HCT116 (cell line): ENCODE results near the gene RPN1. TPM values are rescaled to one million over a fixed set of nuclear protein-coding genes. Genes with fewer than 3 reads are reported as not detected.

ENCODE experiments used
- ATAC-seq: fragments of 200-7000 bp; cut with Tn5 transposase; 2 replicates; pipeline ENCODE4 v1.9.1; 2020; ENCODE audit warnings: mild to moderate bottlenecking, moderate library complexity
- BruUV-seq: library from RNA; stranded (reverse); fragments of 400-500 nt; replicated peaks from 2 replicates; lab custom pipeline; 2021; lab: Mats Ljungman, UMichigan
- CTCF ChIA-PET: fragments of 300-600 bp; sonication (Branson Sonifier 250); formaldehyde crosslinking; loops from one replicate; lab custom pipeline; 2021; ENCODE audit warnings: antibody characterized with exemption; lab: Charles Lee
- POLR2A ChIA-PET: fragments of 300-600, 350-600 bp; sonication (Branson Sonifier 250); formaldehyde crosslinking; loops from one replicate; lab custom pipeline; 2021; ENCODE audit warnings: antibody characterized with exemption; lab: Charles Lee
- RAD21 ChIA-PET, 2 experiments: fragments of 300-600 bp; sonication (Branson Sonifier 250); formaldehyde crosslinking; loops; one replicate each; lab custom pipeline; 2023; ENCODE audit warnings: low total read pairs in 2 of 2; ENCODE audit not compliant: uncharacterized antibody in 2 of 2, unreplicated experiment in 2 of 2, low non-redundant PET in 1 of 2; lab: Charles Lee
- DNase-seq: peaks from one replicate; pipeline ENCODE4 v3.0.0-alpha.2; 2010; ENCODE audit warnings: low read depth, low spot score
- H2AFZ ChIP-seq: fragments of 200-600 bp; shearing (Covaris generic), sonication (generic); 2 replicates; pipeline ENCODE4 v1.6.1; 2017; ENCODE audit warnings: low read depth, mixed run types, mixed read lengths, antibody characterized with exemption, low read length; ENCODE audit not compliant: poor library complexity, severe bottlenecking
- H3K27ac ChIP-seq: 2 replicates; pipeline ENCODE4 v1.5.1; 2012; ENCODE audit warnings: low read depth, low read length
- H3K27me3 ChIP-seq: fragments of 200-600 bp; sonication (generic); 2 replicates; pipeline ENCODE4 v1.6.1; 2016; ENCODE audit warnings: mixed run types, low read length, mixed read lengths; ENCODE audit not compliant: insufficient read depth
- H3K36me3 ChIP-seq, 2 experiments: fragments of 200-500 bp in 1 of 2; fragments of 200-600 bp in 1 of 2; sonication (Bioruptor generic) in 1 of 2; sonication (generic) in 1 of 2; 2 replicates each; pipeline versions ENCODE4 v1.5.1 to v1.6.1; 2014 to 2016; ENCODE audit warnings: low read length in 2 of 2, inconsistent platforms in 1 of 2, mixed read lengths in 1 of 2, mixed run types in 1 of 2; ENCODE audit not compliant: insufficient read depth in 2 of 2, control insufficient read depth in 1 of 2
- H3K4me1 ChIP-seq, 2 experiments: fragments of 200-600 bp in 1 of 2; sonication (generic) in 1 of 2; 2 replicates each; pipeline versions ENCODE4 v1.5.1 to v1.6.1; 2012 to 2017; ENCODE audit warnings: low read length in 2 of 2, inconsistent platforms in 1 of 2, mild to moderate bottlenecking in 1 of 2, mixed read lengths in 1 of 2, mixed run types in 1 of 2, moderate library complexity in 1 of 2; ENCODE audit not compliant: insufficient read depth in 2 of 2, control insufficient read depth in 1 of 2
- H3K4me2 ChIP-seq: fragments of 200-600 bp; sonication (generic); 2 replicates; pipeline ENCODE4 v1.6.1; 2017; ENCODE audit warnings: mixed run types, low read length, mixed read lengths
- H3K4me3 ChIP-seq, 2 experiments: fragments of 200-600 bp in 1 of 2; sonication (generic) in 1 of 2; replicated peaks in 1 of 2; 2 replicates each; pipeline ENCODE4 v1.5.1; 2011 to 2016; ENCODE audit warnings: low read length in 2 of 2, control low read depth in 1 of 2, low read depth in 1 of 2, mild to moderate bottlenecking in 1 of 2, mixed read lengths in 1 of 2, mixed run types in 1 of 2
- H3K79me2 ChIP-seq: fragments of 200-600 bp; sonication (generic); 2 replicates; pipeline ENCODE4 v1.6.1; 2017; ENCODE audit warnings: mild to moderate bottlenecking, mixed run types, low read length, moderate library complexity, mixed read lengths; ENCODE audit not compliant: insufficient read depth
- H3K9ac ChIP-seq: fragments of 200-600 bp; sonication (generic); 2 replicates; pipeline ENCODE4 v1.6.1; 2016; ENCODE audit warnings: low read length, mixed read lengths
- H3K9me2 ChIP-seq: fragments of 200-600 bp; sonication (generic), shearing (Covaris generic); 2 replicates; pipeline ENCODE4 v1.6.1; 2017; ENCODE audit warnings: mixed run types, mild to moderate bottlenecking, moderate library complexity; ENCODE audit not compliant: insufficient read depth
- H3K9me3 ChIP-seq, 2 experiments: fragments of 200-500 bp in 1 of 2; fragments of 200-600 bp in 1 of 2; sonication (Bioruptor generic) in 1 of 2; sonication (generic) in 1 of 2; 2 replicates each; pipeline ENCODE4 v1.6.1; 2014 to 2017; ENCODE audit warnings: low read length in 2 of 2, mixed read lengths in 2 of 2, inconsistent platforms in 1 of 2, low read depth in 1 of 2, mild to moderate bottlenecking in 1 of 2, mixed run types in 1 of 2, moderate library complexity in 1 of 2; ENCODE audit not compliant: control insufficient read depth in 1 of 2, insufficient read depth in 1 of 2
- H4K20me1 ChIP-seq: fragments of 200-600 bp; sonication (generic), shearing (Covaris generic); 2 replicates; pipeline ENCODE4 v1.6.1; 2017; ENCODE audit warnings: mixed run types, mild to moderate bottlenecking, moderate library complexity; ENCODE audit not compliant: insufficient read depth
- ATF3 ChIP-seq: IDR thresholded peaks from 2 replicates; pipeline ENCODE4 v1.6.1; 2012
- CEBPB ChIP-seq: IDR thresholded peaks from 2 replicates; pipeline ENCODE4 v1.6.1; 2012; ENCODE audit warnings: low read depth
- CTCF ChIP-seq, 3 experiments: fragments of 200-600 bp in 1 of 3; sonication (generic) in 1 of 3; IDR thresholded peaks in 2 of 3; conservative IDR thresholded peaks in 1 of 3; 2 replicates each; pipeline ENCODE4 v1.5.1; 2012 to 2017; ENCODE audit warnings: low read depth in 2 of 3, low read length in 2 of 3, antibody characterized with exemption in 1 of 3, borderline replicate concordance in 1 of 3, control low read depth in 1 of 3, mild to moderate bottlenecking in 1 of 3, mixed read lengths in 1 of 3, mixed run types in 1 of 3, moderate library complexity in 1 of 3; ENCODE audit not compliant: insufficient read depth in 1 of 3
- EGR1 ChIP-seq: IDR thresholded peaks from 2 replicates; pipeline ENCODE4 v1.6.1; 2012; ENCODE audit warnings: low read depth
- ELF1 ChIP-seq: IDR thresholded peaks from 2 replicates; pipeline ENCODE4 v1.6.1; 2012; ENCODE audit warnings: low read depth, borderline replicate concordance
- POLR2A ChIP-seq: IDR thresholded peaks from 2 replicates; pipeline ENCODE4 v1.7.0; 2011; ENCODE audit warnings: borderline replicate concordance; ENCODE audit not compliant: insufficient read depth, insufficient read length; ENCODE audit errors: extremely low read depth
- POLR2AphosphoS5 ChIP-seq: IDR thresholded peaks from 2 replicates; pipeline ENCODE4 v1.6.1; 2011; ENCODE audit warnings: mild to moderate bottlenecking, low read depth, low read length, moderate library complexity
- REST ChIP-seq: IDR thresholded peaks from 2 replicates; pipeline ENCODE4 v1.6.1; 2012; ENCODE audit warnings: low read depth
- SP1 ChIP-seq: IDR thresholded peaks from 2 replicates; pipeline ENCODE4 v1.6.1; 2012; ENCODE audit warnings: low read depth
- intact Hi-C: fragments of 100-400 bp; cut with micrococcal nuclease; formaldehyde crosslinking; loops from 2 replicates; pipeline ENCODE4 v1.10.0; 2022
- total RNA-seq: library from RNA; stranded (reverse); gene quantifications from one replicate; pipeline ENCODE4 v1.2.1, GENCODE V29; 2021; ENCODE audit not compliant: unreplicated experiment

Gene RPN1
- total RNA-seq, 1 experiment from 2014 or later: 218 TPM

- TF ChIP-seq CTCF (IDR thresholded peaks at IDR 0.05 in 2 of 3, conservative IDR thresholded peaks at IDR 0.05 in 1 of 3; ENCODE audit: borderline replicate concordance in 1 of 3, insufficient read depth in 1 of 3, low read depth in 2 of 3, low read length in 2 of 3) (no peak), POLR2AphosphoS5 (no peak), EGR1 (no peak), CEBPB (no peak), REST (no peak), ATF3 (no peak)
Observed at GRCh38 chr3:128575777-128576176, 74.8 kb downstream of the RPN1 start (continued).

DNA sequence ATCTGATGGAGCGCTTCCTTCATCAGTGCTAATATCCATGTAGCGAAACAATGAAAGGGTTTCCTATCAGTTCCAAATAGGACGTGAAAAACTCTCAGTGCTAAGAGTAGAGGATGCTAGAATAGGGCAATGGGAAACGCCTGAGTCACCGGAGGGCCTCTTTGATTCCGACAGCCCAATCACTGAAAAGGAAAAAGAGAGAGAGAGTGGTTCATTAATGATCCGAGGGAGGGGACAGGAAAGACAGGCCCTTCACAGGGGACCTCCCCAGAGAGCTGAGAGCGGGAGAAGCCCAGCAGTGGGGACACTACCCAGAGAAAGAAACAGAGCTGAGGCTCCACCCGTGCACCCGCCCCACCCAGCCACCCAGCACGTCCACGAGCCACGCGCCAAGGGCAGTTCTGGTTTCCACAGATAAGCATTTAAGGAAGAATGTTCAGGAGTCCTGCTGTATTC is 76.9 kb downstream of the RPN1 start:
- TF ChIP-seq POLR2A (no peak), ELF1 (no peak), SP1 (no peak)
- TF ChIP-seq, all 23 proteins: peak for 0
- no peak overlapping the region for H3K27ac ChIP-seq
- POLR2A ChIA-PET: no interaction called here
- no peaks in the 10 kb centered on the region for H3K9me2 ChIP-seq
- no peaks in the 10 kb centered on the region for H4K20me1 ChIP-seq
- H3K36me3 ChIP-seq: no peaks in the 10 kb centered on the region
- RAD21 ChIA-PET: no interaction called here
- H3K9me3 ChIP-seq: no peaks in the 10 kb centered on the region
- BruUV-seq: no TSS peak
- H3K79me2 ChIP-seq: no peaks in the 10 kb centered on the region
- H3K4me2 ChIP-seq: no peak overlapping the region
- H3K4me1 ChIP-seq: no peaks in the 10 kb centered on the region
- H3K9ac ChIP-seq: no peak overlapping the region
- ATAC-seq: no peak
- H3K27me3 ChIP-seq: peaks cover 3% of the 10 kb centered on the region; the same call in 1 of the 2 replicates
- DNase-seq: no peak
- H3K4me3 ChIP-seq: no peak overlapping the region
- H2AFZ ChIP-seq: no peak overlapping the region
- CTCF ChIA-PET: interaction anchor here (1.8 kb wide), 1 partner anchor 10 kb away, joined by 7 read pairs; no protein-coding TSS in a partner anchor
- intact Hi-C loops: no loop called here
